ENCODE measurements around the gene SMG6. TPM values are rescaled to one million over a fixed set of nuclear protein-coding genes. Genes with fewer than 3 reads are reported as not detected.
A peak's percentile ranks its signal among the peaks of the same experiment; 100 is the strongest.

The SMG6 gene
- total and polyA plus RNA-seq, 2 of the 13 experiments (the other 11 are each of a cell fraction or from before 2014, with no cell fraction given) = 4.6 to 14.6 TPM

GRCh38 chr17:2049333-2050299, 254.0 kb downstream of the SMG6 start (continued):
- peak; percentile 53; the same call in 1 of the 2 replicates for TF ChIP-seq CCDC6 (CRISPR knock-in tag; IDR thresholded peaks at IDR 0.05)
- TF ChIP-seq SAP130 (CRISPR knock-in tag; IDR thresholded peaks at IDR 0.05; ENCODE audit: low read depth) = peak; percentile 71
- TF ChIP-seq ZGPAT (CRISPR knock-in tag; IDR thresholded peaks at IDR 0.05) = no peak
- no peak for TF ChIP-seq NFATC3 (CRISPR knock-in tag; IDR thresholded peaks at IDR 0.05)
- TF ChIP-seq ZNF124 (CRISPR knock-in tag; IDR thresholded peaks at IDR 0.05) = no peak
- no peak for TF ChIP-seq ZNF644 (CRISPR knock-in tag; IDR thresholded peaks at IDR 0.05; ENCODE audit: low read depth)
- no peak for TF ChIP-seq MTF1 (CRISPR knock-in tag; IDR thresholded peaks at IDR 0.05)
- no peak for TF ChIP-seq ZFP41 (CRISPR knock-in tag; IDR thresholded peaks at IDR 0.05; ENCODE audit: borderline replicate concordance)
- TF ChIP-seq KDM3A (CRISPR knock-in tag; IDR thresholded peaks at IDR 0.05; ENCODE audit: low read depth) = no peak
- peak; percentile 12; the same call in 1 of the 2 replicates for TF ChIP-seq ZFY (CRISPR knock-in tag; IDR thresholded peaks at IDR 0.05)
- no peak for TF ChIP-seq FOXO1 (CRISPR knock-in tag; IDR thresholded peaks at IDR 0.05)
- TF ChIP-seq HNF1A (IDR thresholded peaks at IDR 0.05; ENCODE audit: low read depth) = no peak
- TF ChIP-seq HNF1A (CRISPR knock-in tag; IDR thresholded peaks at IDR 0.05; ENCODE audit: borderline replicate concordance) = no peak
- TF ChIP-seq ZNF280D (CRISPR knock-in tag; IDR thresholded peaks at IDR 0.05) = no peak
- TF ChIP-seq PAF1 (CRISPR knock-in tag; IDR thresholded peaks at IDR 0.05) = no peak
- no peak for TF ChIP-seq RNF2 (conservative IDR thresholded peaks at IDR 0.05; ENCODE audit: low read depth)
- peak; percentile 71; the same call in 1 of the 2 replicates for TF ChIP-seq RFX1 (IDR thresholded peaks at IDR 0.05)
- TF ChIP-seq PHF8 (CRISPR knock-in tag; IDR thresholded peaks at IDR 0.05) = no peak

Measured in HepG2 (cell line).